K562 (cell line): ENCODE results near the gene RPS6KA2. TPM values are rescaled to one million over a fixed set of nuclear protein-coding genes. Genes with fewer than 3 reads are reported as not detected.

Experiments
- ATAC-seq: fragments of 200-7000 bp; cut with Tn5 transposase; 3 replicates; pipeline ENCODE4 v1.9.1; 2020; ENCODE audit warnings: moderate library complexity
- BruUV-seq: library from RNA; stranded (reverse); fragments of 400-500 nt; replicated peaks from 2 replicates; lab custom pipeline; 2021; lab: Mats Ljungman, UMichigan
- CTCF ChIA-PET: fragments of 300-600 bp; formaldehyde crosslinking; extraction: SDS; loops from one replicate; lab custom pipeline; 2021; ENCODE audit warnings: low intra/inter-chr PET ratio; lab: Yijun Ruan, JAX
- POLR2A ChIA-PET: fragments of 300-600, 350-650 bp; sonication (Branson Sonifier 250); formaldehyde crosslinking; extraction: SDS; loops from one replicate; lab custom pipeline; 2021; ENCODE audit warnings: antibody characterized with exemption, inconsistent platforms; lab: Yijun Ruan, JAX
- DNase-seq, 4 experiments: peaks; one replicate each; pipeline versions ENCODE4 v3.0.0 to v3.0.0-alpha.2; 2011 to 2018; ENCODE audit warnings: low spot score in 3 of 4, mixed read lengths in 3 of 4; ENCODE audit errors: extremely low read depth in 1 of 4
- FAIRE-seq: peaks from 2 replicates; lab custom pipeline; 2011; peaks lifted over from hg19 to GRCh38; lab: Jason Lieb, UNC
- H2AFZ ChIP-seq: 2 replicates; pipeline ENCODE4 v1.6.0; 2011; ENCODE audit warnings: low read depth, low read length, control low read depth, inconsistent platforms
- H3K27ac ChIP-seq: fragments of 200-600 bp; 3 replicates; pipeline ENCODE4 v1.8.0; 2011; ENCODE audit warnings: low read depth, mild to moderate bottlenecking, control low read depth, inconsistent platforms, low read length, moderate library complexity, mixed read lengths; ENCODE audit errors: extremely low read depth
- H3K27me3 ChIP-seq, 2 experiments: fragments of 300-600 bp in 1 of 2; 2 replicates in 1 of 2; 3 replicates in 1 of 2; pipeline versions ENCODE4 v1.6.0 to v1.8.0; 2011; ENCODE audit warnings: inconsistent platforms in 2 of 2, low read length in 2 of 2, mild to moderate bottlenecking in 1 of 2, mixed read lengths in 1 of 2, moderate library complexity in 1 of 2; ENCODE audit not compliant: control insufficient read depth in 2 of 2, insufficient read depth in 2 of 2
- H3K36me3 ChIP-seq: fragments of 300-600 bp; 3 replicates; pipeline ENCODE4 v1.8.0; 2011; ENCODE audit warnings: mild to moderate bottlenecking, low read length, inconsistent platforms; ENCODE audit not compliant: control insufficient read depth, insufficient read depth
- H3K4me1 ChIP-seq, 2 experiments: fragments of 200-600 bp in 1 of 2; replicated peaks in 1 of 2; 2 replicates in 1 of 2; 3 replicates in 1 of 2; pipeline versions ENCODE4 v1.5.1 to v1.8.0; 2011; ENCODE audit warnings: inconsistent platforms in 2 of 2, low read length in 2 of 2, mild to moderate bottlenecking in 1 of 2, mixed read lengths in 1 of 2, moderate library complexity in 1 of 2; ENCODE audit not compliant: control insufficient read depth in 2 of 2, insufficient read depth in 2 of 2
- H3K4me2 ChIP-seq: 2 replicates; pipeline ENCODE4 v1.6.1; 2011; ENCODE audit warnings: low read length, control low read depth, inconsistent platforms, mixed read lengths; ENCODE audit not compliant: insufficient read depth
- H3K4me3 ChIP-seq: fragments of 200-600 bp; sonication (generic), shearing (Covaris generic); 2 replicates; pipeline ENCODE4 v1.5.1; 2016; ENCODE audit warnings: control low read depth, inconsistent platforms
- H3K79me2 ChIP-seq: fragments of 200-600 bp; 3 replicates; pipeline ENCODE4 v1.8.0; 2011; ENCODE audit warnings: low read length, inconsistent platforms; ENCODE audit not compliant: control insufficient read depth, insufficient read depth
- H3K9ac ChIP-seq, 2 experiments: 2 replicates each; pipeline versions ENCODE4 v1.6.0 to v1.6.1; 2011; ENCODE audit warnings: low read depth in 2 of 2, low read length in 2 of 2, control low read depth in 1 of 2, inconsistent platforms in 1 of 2, mild to moderate bottlenecking in 1 of 2, mixed read lengths in 1 of 2; ENCODE audit not compliant: insufficient read depth in 1 of 2
- H3K9me1 ChIP-seq: one replicate; pipeline ENCODE4 v1.6.0; 2011; ENCODE audit warnings: inconsistent platforms, mild to moderate bottlenecking, low read length, moderate library complexity; ENCODE audit not compliant: control insufficient read depth, insufficient read depth
- H3K9me3 ChIP-seq: replicated peaks from 2 replicates; pipeline ENCODE4 v1.5.1; 2011; ENCODE audit warnings: low read depth, low read length, inconsistent platforms; ENCODE audit not compliant: control insufficient read depth, insufficient read depth
- H4K20me1 ChIP-seq: replicated peaks from 2 replicates; pipeline ENCODE4 v1.6.1; 2011; ENCODE audit warnings: low read length, inconsistent platforms, mixed read lengths; ENCODE audit not compliant: control insufficient read depth, insufficient read depth
- C11orf30 ChIP-seq: fragments of 450-650 bp; IDR thresholded peaks from 2 replicates; pipeline ENCODE4 v1.6.1; 2016; ENCODE audit warnings: low read depth, mild to moderate bottlenecking
- CBX8 ChIP-seq: fragments of 200-600 bp; sonication (generic); IDR thresholded peaks from 2 replicates; pipeline ENCODE4 v1.6.1; 2012; ENCODE audit warnings: borderline replicate concordance, mixed run types, low read depth, mild to moderate bottlenecking, moderate library complexity, mixed read lengths, low read length, control low read depth, inconsistent platforms; ENCODE audit not compliant: poor library complexity, severe bottlenecking; ENCODE audit errors: extremely low read depth
- E2F6 ChIP-seq, 2 experiments: IDR thresholded peaks; 2 replicates each; pipeline ENCODE4 v1.6.1; 2011; ENCODE audit warnings: borderline replicate concordance in 1 of 2, control low read depth in 1 of 2, low read depth in 1 of 2, low read length in 1 of 2, mild to moderate bottlenecking in 1 of 2, mixed read lengths in 1 of 2, moderate library complexity in 1 of 2; ENCODE audit not compliant: insufficient read depth in 1 of 2, insufficient read length in 1 of 2, poor library complexity in 1 of 2, severe bottlenecking in 1 of 2; ENCODE audit errors: extremely low read depth in 1 of 2
- FUS ChIP-seq: fragments of 200-400 bp; formaldehyde crosslinking; optimal IDR thresholded peaks from 2 replicates; pipeline ENCODE3; 2017; ENCODE audit warnings: low read depth, low read length
- GATAD2B ChIP-seq: fragments of 450-650 bp; IDR thresholded peaks from 2 replicates; pipeline ENCODE4 v1.6.1; 2017; ENCODE audit warnings: mild to moderate bottlenecking, borderline replicate concordance
- HMGXB4 ChIP-seq: sonication (generic); formaldehyde crosslinking; IDR thresholded peaks from 2 replicates; pipeline ENCODE4 v1.8.1; 2023; ENCODE audit warnings: mild to moderate bottlenecking, missing genetic modification reagents
- MBD2 ChIP-seq: sonication (generic); IDR thresholded peaks from 2 replicates; pipeline ENCODE4 v1.6.1; 2016; ENCODE audit warnings: low read depth, borderline replicate concordance
- NFYB ChIP-seq: IDR thresholded peaks from 2 replicates; pipeline ENCODE4 v1.6.1; 2011; ENCODE audit warnings: mild to moderate bottlenecking, moderate library complexity; ENCODE audit not compliant: insufficient read length; ENCODE audit errors: extremely low read depth
- NR3C1 ChIP-seq: sonication (generic); formaldehyde crosslinking; IDR thresholded peaks from 2 replicates; pipeline ENCODE4 v1.8.1; 2022; ENCODE audit warnings: missing genetic modification reagents
- PATZ1 ChIP-seq: fragments of 250-450 bp; sonication (Bioruptor Pico); IDR thresholded peaks from 2 replicates; pipeline ENCODE4 v1.5.0; 2020; ENCODE audit warnings: mild to moderate bottlenecking, borderline replicate concordance
- POLR2AphosphoS5 ChIP-seq: IDR thresholded peaks from 2 replicates; pipeline ENCODE4 v1.6.1; 2011; ENCODE audit warnings: mild to moderate bottlenecking, low read depth, low read length, moderate library complexity; ENCODE audit not compliant: control insufficient read depth, insufficient read depth
- POU5F1 ChIP-seq: fragments of 150-350 bp; IDR thresholded peaks from 2 replicates; pipeline ENCODE4 v1.6.1; 2014; ENCODE audit warnings: borderline replicate concordance, low read length, low read depth, mild to moderate bottlenecking; ENCODE audit not compliant: partially characterized antibody
- PRMT5 ChIP-seq: sonication (generic); formaldehyde crosslinking; IDR thresholded peaks from 2 replicates; pipeline ENCODE4 v1.5.0; 2020; ENCODE audit warnings: missing genetic modification reagents
- TCF7 ChIP-seq: sonication (generic); IDR thresholded peaks from 2 replicates; pipeline ENCODE4 v1.6.1; 2016; ENCODE audit warnings: antibody characterized with exemption, borderline replicate concordance
- ZNF830 ChIP-seq: fragments of 250-450 bp; sonication (Bioruptor Pico); IDR thresholded peaks from 2 replicates; pipeline ENCODE4 v1.5.0; 2021; ENCODE audit warnings: mild to moderate bottlenecking
- WGBS: fragments of 100-300 bp; shearing (Covaris generic); methylation state at CpG from one replicate; pipeline ENCODE4 v1.1.6; 2016; ENCODE audit warnings: low coverage, mixed read lengths; ENCODE audit not compliant: insufficient coverage; ENCODE audit errors: missing lambda C conversion rate; 5-methylcytosine and 5-hydroxymethylcytosine counted together
- in situ Hi-C: fragments of 300-500 bp; cut with MboI; formaldehyde crosslinking; loops from 4 replicates; pipeline ENCODE4 v1.15.0; 2018; ENCODE audit warnings: inconsistent platforms, mixed read lengths
- intact Hi-C: fragments of 100-400 bp; cut with micrococcal nuclease; formaldehyde crosslinking; loops from 2 replicates; pipeline ENCODE4 v1.14.2; 2022
- polyA plus RNA-seq, 8 experiments: library from polyadenylated mRNA; depleted of rRNA in 4 of 8; stranded (reverse) in 5 of 8; unstranded in 3 of 8; fragments of >200 nt; fragmentation: Nextera tagmentation in 2 of 8; fragmentation: Illumina TruSeq in 1 of 8; extraction: Ambion mirVana in 2 of 8; extraction: Trizol in 1 of 8; gene quantifications; 2 replicates each; pipeline versions ENCODE4 v1.2.1 to v1.2.3, GENCODE V29; 2011 to 2014; ENCODE audit warnings: inconsistent platforms in 1 of 8, missing spikeins in 1 of 8
- total RNA-seq, 7 experiments: library from RNA; depleted of rRNA in 6 of 7; stranded (reverse); fragments of >200 nt in 6 of 7; fragmentation: Illumina TruSeq in 2 of 7; extraction: Trizol in 2 of 7; gene quantifications; 2 replicates each; pipeline versions ENCODE4 v1.2.1 to v1.2.3, GENCODE V29; 2011 to 2021; ENCODE audit warnings: low replicate concordance in 1 of 7

Gene RPS6KA2
- total and polyA plus RNA-seq, 9 of the 15 experiments (the other 6 are each of a cell fraction or from before 2014, with no cell fraction given): 0.29 to 1.00 (median 0.53) TPM

DNA sequence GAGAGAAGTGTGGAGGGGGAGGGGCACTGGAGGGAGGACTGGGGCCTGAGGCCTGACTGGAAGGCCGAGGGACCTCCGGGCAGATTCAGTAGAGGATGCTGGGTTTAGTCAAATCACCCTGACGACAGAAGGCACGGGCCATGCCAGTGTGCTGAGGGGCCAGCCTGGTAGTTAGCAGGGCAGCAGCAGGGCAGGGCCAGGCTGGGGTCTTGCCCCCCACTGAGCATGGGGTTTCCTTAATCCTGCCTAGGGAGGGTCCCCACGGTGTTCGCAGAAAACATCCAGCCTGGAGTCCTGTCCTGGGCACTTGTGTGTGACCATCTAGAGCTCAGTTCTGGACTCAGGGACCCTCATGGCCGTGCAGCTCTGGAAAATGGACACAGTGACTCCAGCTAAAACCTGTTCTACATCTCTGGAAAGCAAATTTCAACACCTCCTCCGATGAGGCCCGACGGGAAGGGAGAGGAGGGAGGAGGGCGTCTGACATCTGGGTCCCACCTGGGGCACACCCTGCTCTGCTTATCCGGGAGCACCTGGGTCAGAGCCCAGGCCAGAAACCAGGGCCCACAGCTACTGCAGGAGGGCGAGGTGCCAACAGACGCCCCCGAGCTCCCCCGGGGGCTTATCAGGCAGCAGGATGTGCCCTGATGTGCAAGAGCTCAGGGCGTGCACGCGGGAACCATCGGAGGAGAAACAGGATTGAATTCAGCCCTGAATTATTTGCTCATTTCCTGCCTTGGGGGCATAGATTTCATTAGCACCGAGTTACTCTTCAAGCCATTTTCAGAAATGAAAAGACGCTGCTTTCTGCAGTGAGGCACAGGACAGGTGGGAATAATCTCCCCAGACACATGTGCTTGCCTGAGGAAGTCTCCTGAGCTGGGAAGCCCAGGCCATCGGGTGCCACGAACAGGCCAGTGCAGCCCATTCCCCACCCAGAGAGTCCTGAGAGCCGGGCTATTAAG lies 166.3 kb downstream of the RPS6KA2 start:
- Histone ChIP-seq H3K27ac (no peak overlapping the region), H3K9me1 (no peaks in the 10 kb centered on the region), H3K36me3 (no peaks in the 10 kb centered on the region), H3K79me2 (no peaks in the 10 kb centered on the region), H3K9me3 (no peaks in the 10 kb centered on the region; the same call in 1 of the 2 replicates), H2AFZ (no peak overlapping the region), H3K4me1 (peaks cover 0 to 3% of the 10 kb centered on the region in 2 experiments; a peak in 1 of 5 replicates), H4K20me1 (0 out of 2 replicates have a peak, but pooled peaks cover 5% of the 10 kb centered on the region), H3K4me3 (no peak overlapping the region), H3K9ac (no peak overlapping the region), H3K27me3 (peaks cover 48 to 58% of the 10 kb centered on the region in 2 experiments), H3K4me2 (no peak overlapping the region)
- in situ Hi-C loops (no loop called here), intact Hi-C loops (no loop called here)
- WGBS: 3% methylated on average over 25 of the region's 25 CpGs
- ChIA-PET CTCF (no interaction called here), POLR2A (interaction anchor here (0.7 to 1.2 kb wide), 3 partner anchors 11 to 151 kb away, joined by 3 to 5 read pairs (median 3); no protein-coding TSS in a partner anchor)
- ATAC-seq (no peak), FAIRE-seq (no peak), DNase-seq (no peak)
- BruUV-seq: no TSS peak
- TF ChIP-seq MBD2 (no peak), FUS (no peak), E2F6 (IDR thresholded peaks at IDR 0.05; ENCODE audit: borderline replicate concordance in 1 of 2, extremely low read depth in 1 of 2, insufficient read depth in 1 of 2, insufficient read length in 1 of 2, low read depth in 1 of 2, low read length in 1 of 2, poor library complexity in 1 of 2, severe bottlenecking in 1 of 2) (no peak), NFYB (no peak), C11orf30 (no peak), TCF7 (no peak), ZNF830 (CRISPR knock-in tag) (no peak), PATZ1 (no peak), POLR2AphosphoS5 (no peak), GATAD2B (no peak), NR3C1 (no peak), POU5F1 (no peak), HMGXB4 (no peak), PRMT5 (CRISPR knock-in tag) (no peak), CBX8 (no peak)
